Endothelial cell of umbilical vein (primary cell): ENCODE data around the gene TEX11. TPM values are rescaled to one million over a fixed set of nuclear protein-coding genes. Genes with fewer than 3 reads are reported as not detected.
"Not testable (repeated sequence)": the region's sequence is repeated elsewhere in the genome, so short reads cannot be mapped to it uniquely, and the experiment has no call there.

Experiments used
- BruUV-seq: library from RNA; stranded (reverse); fragments of 400-500 nt; replicated peaks from 2 replicates; lab custom pipeline; 2021; lab: Mats Ljungman, UMichigan
- CTCF ChIA-PET: fragments of 300-600, 350-600 bp; sonication (Branson Sonifier 250); formaldehyde crosslinking; loops from one replicate; lab custom pipeline; 2021; ENCODE audit warnings: antibody characterized with exemption, inconsistent platforms; lab: Charles Lee
- POLR2A ChIA-PET: fragments of 300-600, 350-600 bp; sonication (Branson Sonifier 250); formaldehyde crosslinking; loops from one replicate; lab custom pipeline; 2021; ENCODE audit warnings: antibody characterized with exemption, inconsistent platforms; lab: Charles Lee
- DNase-seq: peaks from one replicate; pipeline ENCODE4 v3.0.0-alpha.2; 2011; ENCODE audit warnings: low read depth, low spot score
- FAIRE-seq: peaks from 2 replicates; lab custom pipeline; 2011; peaks lifted over from hg19 to GRCh38; lab: Jason Lieb, UNC
- H2AFZ ChIP-seq: 2 replicates; pipeline ENCODE4 v1.6.0; 2012; ENCODE audit warnings: low read depth, low read length, control low read depth, inconsistent platforms
- H3K27ac ChIP-seq: 2 replicates; pipeline ENCODE4 v1.5.1; 2011; ENCODE audit warnings: low read depth, mild to moderate bottlenecking, control low read depth, low read length, moderate library complexity; ENCODE audit not compliant: insufficient read depth
- H3K27me3 ChIP-seq, 2 experiments: 2 replicates each; pipeline versions ENCODE4 v1.6.0 to v1.6.1; 2011; ENCODE audit warnings: low read length in 2 of 2, mixed read lengths in 1 of 2; ENCODE audit not compliant: control insufficient read depth in 2 of 2, insufficient read depth in 2 of 2
- H3K36me3 ChIP-seq, 2 experiments: 2 replicates in 1 of 2; 3 replicates in 1 of 2; pipeline ENCODE4 v1.5.1; 2011; ENCODE audit warnings: low read length in 2 of 2, mild to moderate bottlenecking in 1 of 2, moderate library complexity in 1 of 2; ENCODE audit not compliant: control insufficient read depth in 2 of 2, insufficient read depth in 2 of 2; ENCODE audit errors: extremely low read depth in 1 of 2
- H3K4me1 ChIP-seq: 3 replicates; pipeline ENCODE4 v1.5.1; 2011; ENCODE audit warnings: mild to moderate bottlenecking, low read length; ENCODE audit not compliant: control insufficient read depth, insufficient read depth; ENCODE audit errors: extremely low read depth
- H3K4me2 ChIP-seq: 2 replicates; pipeline ENCODE4 v1.6.1; 2011; ENCODE audit warnings: low read length, control low read depth, mixed read lengths; ENCODE audit not compliant: insufficient read depth
- H3K4me3 ChIP-seq, 3 experiments: fragments of 200-600 bp in 1 of 3; sonication (generic), shearing (Covaris generic) in 1 of 3; replicated peaks in 1 of 3; 2 replicates each; pipeline ENCODE4 v1.5.1; 2011 to 2016; ENCODE audit warnings: control low read depth in 3 of 3, low read length in 3 of 3, mild to moderate bottlenecking in 2 of 3, inconsistent platforms in 1 of 3, low read depth in 1 of 3, moderate library complexity in 1 of 3; ENCODE audit not compliant: insufficient read depth in 1 of 3
- H3K79me2 ChIP-seq: 2 replicates; pipeline ENCODE4 v1.6.0; 2012; ENCODE audit warnings: low read length, inconsistent platforms; ENCODE audit not compliant: control insufficient read depth, insufficient read depth
- H3K9ac ChIP-seq: replicated peaks from 2 replicates; pipeline ENCODE3; 2011; ENCODE audit warnings: low read length, control low read depth; ENCODE audit not compliant: insufficient read depth; ENCODE audit errors: extremely low read depth
- H3K9me1 ChIP-seq: replicated peaks from 3 replicates; pipeline ENCODE4 v1.6.0; 2011; ENCODE audit warnings: mild to moderate bottlenecking, low read length; ENCODE audit not compliant: control insufficient read depth, insufficient read depth; ENCODE audit errors: extremely low read depth
- H3K9me3 ChIP-seq: replicated peaks from 2 replicates; pipeline ENCODE4 v1.5.1; 2012; ENCODE audit warnings: low read length, inconsistent platforms; ENCODE audit not compliant: control insufficient read depth, insufficient read depth
- H4K20me1 ChIP-seq: replicated peaks from 2 replicates; pipeline ENCODE3; 2011; ENCODE audit warnings: mild to moderate bottlenecking, low read length; ENCODE audit not compliant: control insufficient read depth, insufficient read depth; ENCODE audit errors: extremely low read depth
- FOS ChIP-seq: IDR thresholded peaks from 2 replicates; pipeline ENCODE4 v1.6.1; 2011; ENCODE audit warnings: mild to moderate bottlenecking, low read length, moderate library complexity, borderline replicate concordance; ENCODE audit not compliant: insufficient read depth
- dilution Hi-C: fragments of 300-500 bp; cut with MboI; formaldehyde crosslinking; loops from one replicate; pipeline ENCODE4 v1.15.0; 2019; ENCODE audit warnings: low sequenced_read_pairs; ENCODE audit not compliant: extremely low pct_ligation_motif_present
- intact Hi-C: fragments of 100-400 bp; cut with micrococcal nuclease; formaldehyde crosslinking; loops from one replicate; pipeline ENCODE4 v1.10.0; 2022
- polyA plus RNA-seq, 4 experiments: library from polyadenylated mRNA; depleted of rRNA in 3 of 4; stranded (reverse) in 3 of 4; unstranded in 1 of 4; fragments of >200 nt; gene quantifications; 2 replicates each; pipeline versions ENCODE4 v1.2.1 to v1.2.3, GENCODE V29; 2011 to 2012; ENCODE audit warnings: missing spikeins in 1 of 4
- total RNA-seq: library from RNA; stranded (reverse); gene quantifications from 2 replicates; pipeline ENCODE4 v1.2.3, GENCODE V29; 2021

TEX11 gene
- total and polyA plus RNA-seq, 2 donors (not counting 3 experiments of a cell fraction or from before 2014, with no cell fraction given) = not detected

- dilution Hi-C loops = no loop called here
- peak; percentile 1 for DNase-seq
- Histone ChIP-seq H2AFZ (no peak overlapping the region), H3K36me3 (no peaks in the 10 kb centered on the region), H3K79me2 (no peaks in the 10 kb centered on the region), H3K9ac (no peak overlapping the region), H3K27ac (no peak overlapping the region), H3K4me2 (no peak overlapping the region), H4K20me1 (no peaks in the 10 kb centered on the region), H3K4me1 (no peaks in the 10 kb centered on the region), H3K9me1 (no peaks in the 10 kb centered on the region), H3K9me3 (no peaks in the 10 kb centered on the region), H3K27me3 (no peaks in the 10 kb centered on the region), H3K4me3 (no peak overlapping the region)
- CTCF ChIA-PET = no interaction called here
- POLR2A ChIA-PET = no interaction called here
- no peak for TF ChIP-seq FOS
- intact Hi-C loops = no loop called here
- no peak for FAIRE-seq
- no TSS peak for BruUV-seq
These were observed 316.4 kb downstream of the TEX11 start for GRCh38 chrX:70592091-70592490.

- H4K20me1 ChIP-seq, H3K4me1 ChIP-seq, POLR2A ChIA-PET, H3K4me3 ChIP-seq, H3K9ac ChIP-seq, DNase-seq, BruUV-seq, intact Hi-C loops, H2AFZ ChIP-seq, H3K79me2 ChIP-seq, H3K36me3 ChIP-seq, dilution Hi-C loops, H3K9me3 ChIP-seq, H3K27me3 ChIP-seq, H3K9me1 ChIP-seq, H3K27ac ChIP-seq, FAIRE-seq, H3K4me2 ChIP-seq, CTCF ChIA-PET: not testable (repeated sequence)
These were observed 321.4 kb downstream of the TEX11 start for GRCh38 chrX:70587158-70587557.
